Endothelial cell of umbilical vein (primary cell): ENCODE data around the gene SPINT2. TPM values are rescaled to one million over a fixed set of nuclear protein-coding genes. Genes with fewer than 3 reads are reported as not detected.

Experiments used
- BruUV-seq: library from RNA; stranded (reverse); fragments of 400-500 nt; replicated peaks from 2 replicates; lab custom pipeline; 2021; lab: Mats Ljungman, UMichigan
- CTCF ChIA-PET: fragments of 300-600, 350-600 bp; sonication (Branson Sonifier 250); formaldehyde crosslinking; loops from one replicate; lab custom pipeline; 2021; ENCODE audit warnings: antibody characterized with exemption, inconsistent platforms; lab: Charles Lee
- POLR2A ChIA-PET: fragments of 300-600, 350-600 bp; sonication (Branson Sonifier 250); formaldehyde crosslinking; loops from one replicate; lab custom pipeline; 2021; ENCODE audit warnings: antibody characterized with exemption, inconsistent platforms; lab: Charles Lee
- DNase-seq: peaks from one replicate; pipeline ENCODE4 v3.0.0-alpha.2; 2011; ENCODE audit warnings: low read depth, low spot score
- FAIRE-seq: peaks from 2 replicates; lab custom pipeline; 2011; peaks lifted over from hg19 to GRCh38; lab: Jason Lieb, UNC
- H2AFZ ChIP-seq: 2 replicates; pipeline ENCODE4 v1.6.0; 2012; ENCODE audit warnings: low read depth, low read length, control low read depth, inconsistent platforms
- H3K27ac ChIP-seq: 2 replicates; pipeline ENCODE4 v1.5.1; 2011; ENCODE audit warnings: low read depth, mild to moderate bottlenecking, control low read depth, low read length, moderate library complexity; ENCODE audit not compliant: insufficient read depth
- H3K27me3 ChIP-seq, 2 experiments: 2 replicates each; pipeline versions ENCODE4 v1.6.0 to v1.6.1; 2011; ENCODE audit warnings: low read length in 2 of 2, mixed read lengths in 1 of 2; ENCODE audit not compliant: control insufficient read depth in 2 of 2, insufficient read depth in 2 of 2
- H3K36me3 ChIP-seq, 2 experiments: 2 replicates in 1 of 2; 3 replicates in 1 of 2; pipeline ENCODE4 v1.5.1; 2011; ENCODE audit warnings: low read length in 2 of 2, mild to moderate bottlenecking in 1 of 2, moderate library complexity in 1 of 2; ENCODE audit not compliant: control insufficient read depth in 2 of 2, insufficient read depth in 2 of 2; ENCODE audit errors: extremely low read depth in 1 of 2
- H3K4me1 ChIP-seq: 3 replicates; pipeline ENCODE4 v1.5.1; 2011; ENCODE audit warnings: mild to moderate bottlenecking, low read length; ENCODE audit not compliant: control insufficient read depth, insufficient read depth; ENCODE audit errors: extremely low read depth
- H3K4me2 ChIP-seq: 2 replicates; pipeline ENCODE4 v1.6.1; 2011; ENCODE audit warnings: low read length, control low read depth, mixed read lengths; ENCODE audit not compliant: insufficient read depth
- H3K4me3 ChIP-seq, 3 experiments: fragments of 200-600 bp in 1 of 3; sonication (generic), shearing (Covaris generic) in 1 of 3; replicated peaks in 1 of 3; 2 replicates each; pipeline ENCODE4 v1.5.1; 2011 to 2016; ENCODE audit warnings: control low read depth in 3 of 3, low read length in 3 of 3, mild to moderate bottlenecking in 2 of 3, inconsistent platforms in 1 of 3, low read depth in 1 of 3, moderate library complexity in 1 of 3; ENCODE audit not compliant: insufficient read depth in 1 of 3
- H3K79me2 ChIP-seq: 2 replicates; pipeline ENCODE4 v1.6.0; 2012; ENCODE audit warnings: low read length, inconsistent platforms; ENCODE audit not compliant: control insufficient read depth, insufficient read depth
- H3K9ac ChIP-seq: replicated peaks from 2 replicates; pipeline ENCODE3; 2011; ENCODE audit warnings: low read length, control low read depth; ENCODE audit not compliant: insufficient read depth; ENCODE audit errors: extremely low read depth
- H3K9me1 ChIP-seq: replicated peaks from 3 replicates; pipeline ENCODE4 v1.6.0; 2011; ENCODE audit warnings: mild to moderate bottlenecking, low read length; ENCODE audit not compliant: control insufficient read depth, insufficient read depth; ENCODE audit errors: extremely low read depth
- H3K9me3 ChIP-seq: replicated peaks from 2 replicates; pipeline ENCODE4 v1.5.1; 2012; ENCODE audit warnings: low read length, inconsistent platforms; ENCODE audit not compliant: control insufficient read depth, insufficient read depth
- H4K20me1 ChIP-seq: replicated peaks from 2 replicates; pipeline ENCODE3; 2011; ENCODE audit warnings: mild to moderate bottlenecking, low read length; ENCODE audit not compliant: control insufficient read depth, insufficient read depth; ENCODE audit errors: extremely low read depth
- EZH2 ChIP-seq: IDR thresholded peaks from 2 replicates; pipeline ENCODE4 v1.6.1; 2012; ENCODE audit warnings: borderline replicate concordance, low read depth, mild to moderate bottlenecking, moderate library complexity, low read length, inconsistent platforms; ENCODE audit not compliant: severe bottlenecking
- FOS ChIP-seq: IDR thresholded peaks from 2 replicates; pipeline ENCODE4 v1.6.1; 2011; ENCODE audit warnings: mild to moderate bottlenecking, low read length, moderate library complexity, borderline replicate concordance; ENCODE audit not compliant: insufficient read depth
- GATA2 ChIP-seq: IDR thresholded peaks from 2 replicates; pipeline ENCODE4 v1.7.0; 2011; ENCODE audit warnings: low read depth, mild to moderate bottlenecking, moderate library complexity, mixed read lengths, low read length; ENCODE audit not compliant: insufficient read length, insufficient read depth
- JUN ChIP-seq: IDR thresholded peaks from 2 replicates; pipeline ENCODE4 v1.6.1; 2011; ENCODE audit warnings: borderline replicate concordance, low read depth; ENCODE audit not compliant: insufficient read length, insufficient read depth
- MYC ChIP-seq: IDR thresholded peaks from one replicate; pipeline ENCODE4 v1.6.1; 2011; ENCODE audit warnings: mild to moderate bottlenecking, low read depth, low read length
- POLR2A ChIP-seq: IDR thresholded peaks from 2 replicates; pipeline ENCODE4 v1.6.1; 2012; ENCODE audit warnings: low read depth, mild to moderate bottlenecking, control low read depth, low read length
- POLR2AphosphoS5 ChIP-seq: IDR thresholded peaks from 2 replicates; pipeline ENCODE4 v1.6.1; 2012; ENCODE audit warnings: low read depth, mild to moderate bottlenecking, control low read depth, low read length, moderate library complexity; ENCODE audit not compliant: insufficient read depth
- dilution Hi-C: fragments of 300-500 bp; cut with MboI; formaldehyde crosslinking; loops from one replicate; pipeline ENCODE4 v1.15.0; 2019; ENCODE audit warnings: low sequenced_read_pairs; ENCODE audit not compliant: extremely low pct_ligation_motif_present
- intact Hi-C: fragments of 100-400 bp; cut with micrococcal nuclease; formaldehyde crosslinking; loops from one replicate; pipeline ENCODE4 v1.10.0; 2022
- polyA plus RNA-seq, 4 experiments: library from polyadenylated mRNA; depleted of rRNA in 3 of 4; stranded (reverse) in 3 of 4; unstranded in 1 of 4; fragments of >200 nt; gene quantifications; 2 replicates each; pipeline versions ENCODE4 v1.2.1 to v1.2.3, GENCODE V29; 2011 to 2012; ENCODE audit warnings: missing spikeins in 1 of 4
- total RNA-seq: library from RNA; stranded (reverse); gene quantifications from 2 replicates; pipeline ENCODE4 v1.2.3, GENCODE V29; 2021
- TF ChIP-seq, protein P1 (sequence below): IDR thresholded peaks from 2 replicates; pipeline ENCODE4 v1.6.1; 2011; ENCODE audit not compliant: insufficient read depth, insufficient read length
- TF ChIP-seq, protein P2 (sequence below), 2 donors: IDR thresholded peaks; 1 replicate in 1 of 2; 2 replicates in 1 of 2; pipeline ENCODE4 v1.5.1; 2011; ENCODE audit warnings: low read length in 2 of 2, mild to moderate bottlenecking in 2 of 2, moderate library complexity in 2 of 2, control low read depth in 1 of 2, inconsistent platforms in 1 of 2, low read depth in 1 of 2; ENCODE audit not compliant: insufficient read depth in 1 of 2; ENCODE audit errors: extremely low read depth in 1 of 2

SPINT2 gene
- total and polyA plus RNA-seq, 2 donors (not counting 3 experiments of a cell fraction or from before 2014, with no cell fraction given), result 28.9 to 46.6 TPM

DNA sequence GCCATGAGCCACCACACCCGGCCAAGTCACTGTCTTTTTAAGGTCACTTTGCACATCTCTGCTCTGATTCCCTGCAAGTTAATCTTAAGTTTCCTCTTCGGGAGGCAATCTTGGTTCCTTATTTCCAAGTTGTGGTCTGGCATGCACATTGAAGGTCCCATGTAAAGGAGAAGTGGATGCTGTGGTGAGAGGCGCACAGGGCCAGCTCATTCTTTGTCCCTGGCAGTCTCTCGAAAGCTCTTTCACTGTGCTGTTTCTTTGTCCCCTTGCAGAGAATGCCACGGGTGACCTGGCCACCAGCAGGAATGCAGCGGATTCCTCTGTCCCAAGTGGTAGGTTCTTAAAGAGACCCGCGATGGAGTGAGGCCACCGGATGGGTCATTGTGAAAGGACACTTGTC, 23.2 kb downstream of the SPINT2 start:
- Histone ChIP-seq H4K20me1 (no peaks in the 10 kb centered on the region), H3K9ac (no peak overlapping the region), H3K79me2 (no peaks in the 10 kb centered on the region), H3K36me3 (no peaks in the 10 kb centered on the region), H3K4me2 (no peak overlapping the region), H2AFZ (no peak overlapping the region), H3K27me3 (no peaks in the 10 kb centered on the region), H3K27ac (no peak overlapping the region), H3K4me1 (peaks cover 3% of the 10 kb centered on the region), H3K9me3 (no peaks in the 10 kb centered on the region), H3K9me1 (no peaks in the 10 kb centered on the region), H3K4me3 (no peak overlapping the region)
- FAIRE-seq, result no peak
- POLR2A ChIA-PET, result no interaction called here
- no peak for TF ChIP-seq FOS
- TF ChIP-seq, protein P1, sequence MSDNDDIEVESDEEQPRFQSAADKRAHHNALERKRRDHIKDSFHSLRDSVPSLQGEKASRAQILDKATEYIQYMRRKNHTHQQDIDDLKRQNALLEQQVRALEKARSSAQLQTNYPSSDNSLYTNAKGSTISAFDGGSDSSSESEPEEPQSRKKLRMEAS, result no peak
- TF ChIP-seq POLR2A, result no peak
- TF ChIP-seq, protein P2, sequence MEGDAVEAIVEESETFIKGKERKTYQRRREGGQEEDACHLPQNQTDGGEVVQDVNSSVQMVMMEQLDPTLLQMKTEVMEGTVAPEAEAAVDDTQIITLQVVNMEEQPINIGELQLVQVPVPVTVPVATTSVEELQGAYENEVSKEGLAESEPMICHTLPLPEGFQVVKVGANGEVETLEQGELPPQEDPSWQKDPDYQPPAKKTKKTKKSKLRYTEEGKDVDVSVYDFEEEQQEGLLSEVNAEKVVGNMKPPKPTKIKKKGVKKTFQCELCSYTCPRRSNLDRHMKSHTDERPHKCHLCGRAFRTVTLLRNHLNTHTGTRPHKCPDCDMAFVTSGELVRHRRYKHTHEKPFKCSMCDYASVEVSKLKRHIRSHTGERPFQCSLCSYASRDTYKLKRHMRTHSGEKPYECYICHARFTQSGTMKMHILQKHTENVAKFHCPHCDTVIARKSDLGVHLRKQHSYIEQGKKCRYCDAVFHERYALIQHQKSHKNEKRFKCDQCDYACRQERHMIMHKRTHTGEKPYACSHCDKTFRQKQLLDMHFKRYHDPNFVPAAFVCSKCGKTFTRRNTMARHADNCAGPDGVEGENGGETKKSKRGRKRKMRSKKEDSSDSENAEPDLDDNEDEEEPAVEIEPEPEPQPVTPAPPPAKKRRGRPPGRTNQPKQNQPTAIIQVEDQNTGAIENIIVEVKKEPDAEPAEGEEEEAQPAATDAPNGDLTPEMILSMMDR (IDR thresholded peaks at IDR 0.05; ENCODE audit: extremely low read depth in 1 of 2, insufficient read depth in 1 of 2, low read depth in 1 of 2, low read length in 2 of 2), result no peak
- TF ChIP-seq MYC, result no peak
- no peak for TF ChIP-seq POLR2AphosphoS5
- no peak for TF ChIP-seq JUN
- TF ChIP-seq GATA2, result no peak
- TF ChIP-seq EZH2, result no peak
- no TSS peak for BruUV-seq
- intact Hi-C loops (no loop called here), dilution Hi-C loops (no loop called here)
- CTCF ChIA-PET, result no interaction called here
- no peak for DNase-seq
